Retinal pigment epithelial cell (primary cell): ENCODE results near the gene GCLC.

Experiments
- DNase-seq: peaks from one replicate; pipeline ENCODE4 v3.0.0-alpha.2; 2010; ENCODE audit warnings: low read depth
- H3K4me3 ChIP-seq: 2 replicates; pipeline ENCODE4 v1.5.1; 2011; ENCODE audit warnings: mild to moderate bottlenecking, low read length, control low read depth, moderate library complexity
- CTCF ChIP-seq: conservative IDR thresholded peaks from 2 replicates; pipeline ENCODE4 v1.5.1; 2011; ENCODE audit warnings: low read depth, low read length, control low read depth, inconsistent platforms

Gene GCLC

GRCh38 chr6:53526000-53526399, 18.9 kb downstream of the GCLC start:
- TF ChIP-seq CTCF = no peak
- no peak overlapping the region for H3K4me3 ChIP-seq
- DNase-seq = no peak

- no peak for TF ChIP-seq CTCF
- no peak overlapping the region for H3K4me3 ChIP-seq
- no peak for DNase-seq
Measured at GRCh38 chr6:53524455-53524815, 20.5 kb downstream of the GCLC start.

- DNase-seq = no peak
- H3K4me3 ChIP-seq = no peak overlapping the region
- no peak for TF ChIP-seq CTCF
Measured at GRCh38 chr6:53523511-53524454, 21.1 kb downstream of the GCLC start.

- DNase-seq = no peak
- H3K4me3 ChIP-seq = no peak overlapping the region
- no peak for TF ChIP-seq CTCF
Measured at GRCh38 chr6:53520320-53520928, 24.5 kb downstream of the GCLC start.

GRCh38 chr6:53518862-53519261, 26.0 kb downstream of the GCLC start:
- no peak for TF ChIP-seq CTCF
- no peak for DNase-seq
- no peak overlapping the region for H3K4me3 ChIP-seq

GRCh38 chr6:53517021-53517420, 27.9 kb downstream of the GCLC start:
- H3K4me3 ChIP-seq = no peak overlapping the region
- no peak for DNase-seq
- no peak for TF ChIP-seq CTCF

GRCh38 chr6:53514677-53515076, 30.2 kb downstream of the GCLC start:
- no peak for DNase-seq
- H3K4me3 ChIP-seq = no peak overlapping the region
- TF ChIP-seq CTCF = no peak
